T-cell (primary cell): ENCODE measurements around the gene PSTPIP1. TPM values are rescaled to one million over a fixed set of nuclear protein-coding genes. Genes with fewer than 3 reads are reported as not detected.

Experiments used
- ATAC-seq, 4 experiments: fragments of 200-7000 bp in 3 of 4; fragments of 150-1000 bp in 1 of 4; cut with Tn5 transposase; replicated peaks in 1 of 4; 1 replicate in 3 of 4; 2 replicates in 1 of 4; pipeline ENCODE4 v1.10.0; 2021; ENCODE audit warnings: moderate library complexity in 3 of 4, mild to moderate bottlenecking in 2 of 4, moderate number of reproducible peaks in 1 of 4
- CTCF ChIA-PET, 2 donors: fragments of 300-600 bp; sonication (Branson Sonifier 250); formaldehyde crosslinking; loops; one replicate each; lab custom pipeline; 2022; ENCODE audit warnings: antibody characterized with exemption in 2 of 2; lab: Charles Lee
- POLR2A ChIA-PET, 2 donors: fragments of 300-600 bp; sonication (Branson Sonifier 250); formaldehyde crosslinking; loops; one replicate each; lab custom pipeline; 2022; ENCODE audit warnings: antibody characterized with exemption in 2 of 2; lab: Charles Lee
- DNase-seq, 35 experiments: peaks; one replicate each; pipeline versions ENCODE4 v3.0.0 to v3.0.0-alpha.2; 2013 to 2023
- H3K27ac ChIP-seq: one replicate; pipeline ENCODE4 v1.5.1; 2013; ENCODE audit warnings: low read length
- H3K27me3 ChIP-seq, 2 experiments: replicated peaks in 1 of 2; 1 replicate in 1 of 2; 2 replicates in 1 of 2; pipeline versions ENCODE4 v1.6.1 to v1.7.0; 2013; ENCODE audit warnings: low read length in 1 of 2, mixed read lengths in 1 of 2; ENCODE audit not compliant: control insufficient read depth in 2 of 2, insufficient read depth in 2 of 2; ENCODE audit errors: extremely low read depth in 1 of 2
- H3K36me3 ChIP-seq, 2 donors: 1 replicate in 1 of 2; 2 replicates in 1 of 2; pipeline versions ENCODE4 v1.6.1 to v1.7.0; 2013; ENCODE audit warnings: low read length in 1 of 2; ENCODE audit not compliant: control insufficient read depth in 2 of 2, insufficient read depth in 1 of 2; ENCODE audit errors: extremely low read depth in 1 of 2
- H3K4me1 ChIP-seq, 2 experiments: 1 replicate in 1 of 2; 2 replicates in 1 of 2; pipeline versions ENCODE4 v1.6.1 to v1.7.0; 2013; ENCODE audit warnings: low read length in 2 of 2, mixed read lengths in 1 of 2; ENCODE audit not compliant: insufficient read depth in 2 of 2, control insufficient read depth in 1 of 2; ENCODE audit errors: extremely low read depth in 1 of 2
- H3K4me3 ChIP-seq, 2 donors: 1 replicate in 1 of 2; 2 replicates in 1 of 2; pipeline versions ENCODE4 v1.5.1 to v1.7.0; 2013; ENCODE audit warnings: mild to moderate bottlenecking in 2 of 2, low read length in 1 of 2, moderate library complexity in 1 of 2; ENCODE audit not compliant: control insufficient read depth in 1 of 2; ENCODE audit errors: extremely low read depth in 1 of 2
- H3K9me3 ChIP-seq: 2 replicates; pipeline ENCODE4 v1.7.0; 2013
- H3K27ac Mint-ChIP-seq, 2 donors: one replicate each; pipeline ENCODE4 v1.8.0; 2020 to 2021; ENCODE audit warnings: mild to moderate bottlenecking in 2 of 2, mixed read lengths in 2 of 2
- H3K27me3 Mint-ChIP-seq, 2 donors: one replicate each; pipeline ENCODE4 v1.8.0; 2021 to 2022; ENCODE audit warnings: mixed read lengths in 2 of 2
- H3K36me3 Mint-ChIP-seq: one replicate; pipeline ENCODE4 v1.8.0; 2021; ENCODE audit warnings: mixed read lengths
- H3K4me1 Mint-ChIP-seq, 3 donors: one replicate each; pipeline ENCODE4 v1.8.0; 2020 to 2022; ENCODE audit warnings: mixed read lengths in 3 of 3, mild to moderate bottlenecking in 1 of 3
- H3K4me3 Mint-ChIP-seq, 3 donors: one replicate each; pipeline ENCODE4 v1.8.0; 2020 to 2022; ENCODE audit warnings: mild to moderate bottlenecking in 3 of 3, mixed read lengths in 3 of 3, moderate library complexity in 3 of 3
- H3K9me3 Mint-ChIP-seq, 3 donors: one replicate each; pipeline ENCODE4 v1.8.0; 2020 to 2022; ENCODE audit warnings: mixed read lengths in 3 of 3
- WGBS: methylation state at CpG from one replicate; pipeline ENCODE4 v1.1.5; 2013; ENCODE audit warnings: missing lambda C conversion rate; ENCODE audit not compliant: insufficient coverage; 5-methylcytosine and 5-hydroxymethylcytosine counted together
- total RNA-seq, 35 experiments: library from RNA in 6 of 35; stranded (reverse) in 6 of 35; fragments of 120-200 nt in 1 of 35; gene quantifications; one replicate each; pipeline versions ENCODE4 v1.2.1 to v1.2.4 and lab custom pipeline; 2013 to 2026

Gene PSTPIP1
- total RNA-seq, 5 donors from 2014 or later (not counting 1 experiment from before 2014, with no cell fraction given) = 110 to 231 (median 180) TPM

DNA sequence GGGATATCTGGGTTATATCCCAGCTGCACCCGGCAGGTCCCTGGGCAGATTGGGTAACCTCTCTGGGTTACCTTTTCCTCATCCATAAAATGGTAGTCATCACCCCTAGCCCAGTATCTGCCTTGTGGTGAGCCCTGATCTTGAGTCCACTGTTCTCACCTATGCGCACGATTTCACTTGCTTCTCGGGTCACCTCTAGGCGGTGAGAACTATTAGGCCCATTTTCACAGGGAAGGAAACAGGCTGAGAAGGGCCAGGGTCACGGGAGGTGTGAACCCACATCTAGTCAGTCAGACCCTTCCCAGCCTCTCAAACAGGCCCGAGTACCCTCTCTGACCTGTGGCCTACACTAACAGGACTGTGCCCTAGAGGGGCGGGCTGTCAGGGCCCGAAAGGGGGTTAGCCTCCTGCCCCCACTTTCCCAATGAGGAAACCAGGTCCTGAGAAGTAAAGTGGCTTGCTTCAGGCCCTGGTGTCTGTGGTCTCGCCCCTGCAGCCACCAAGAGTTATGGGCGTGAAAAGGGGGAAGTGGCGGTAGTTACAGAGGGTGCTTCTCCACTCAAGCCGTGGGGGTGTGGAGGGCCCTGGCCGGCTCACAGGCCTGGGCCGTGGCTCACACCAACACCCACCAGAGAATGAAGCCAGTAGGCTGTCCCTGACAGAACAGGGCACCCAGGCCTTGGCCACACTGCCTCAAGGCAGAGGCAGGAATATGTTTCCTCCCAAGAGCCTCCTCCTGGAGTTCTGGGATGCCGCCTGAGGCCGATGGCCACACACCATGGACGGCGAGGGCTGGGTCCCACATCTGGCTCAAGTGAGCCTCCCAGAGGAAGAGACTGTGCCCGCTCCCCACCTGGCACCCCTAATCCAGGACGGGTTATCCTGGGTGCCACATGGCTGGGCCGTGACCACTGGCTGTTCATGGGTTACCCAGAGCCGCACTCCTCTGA is 19.5 kb downstream of the PSTPIP1 start:
- H3K27me3 Mint-ChIP-seq = no peaks in the 10 kb centered on the region
- H3K36me3 Mint-ChIP-seq = peaks cover 12% of the 10 kb centered on the region
- H3K9me3 Mint-ChIP-seq = no peaks in the 10 kb centered on the region
- ATAC-seq (peak in 3 of 4 experiments; percentile 4 to 11 (median 7)), DNase-seq (peak in 5 of 35 experiments; percentile 28 to 53 (median 44))
- Histone ChIP-seq H3K4me3 (peak overlapping the region in 1 of 2 donors; percentile 30), H3K9me3 (no peaks in the 10 kb centered on the region), H3K27me3 (no peaks in the 10 kb centered on the region), H3K4me1 (peaks cover 34 to 100% of the 10 kb centered on the region in 2 experiments), H3K36me3 (peaks cover 12 to 35% of the 10 kb centered on the region in 2 donors), H3K27ac (peak overlapping the region; percentile 83)
- H3K4me3 Mint-ChIP-seq = peak overlapping the region; percentile 68 to 78 (median 76)
- WGBS = 55% methylated on average over 9 of the region's 23 CpGs
- peak overlapping the region; percentile 97 to 98 for H3K27ac Mint-ChIP-seq
- peaks cover 86 to 95% (median 94%) of the 10 kb centered on the region in 3 donors for H3K4me1 Mint-ChIP-seq
- CTCF ChIA-PET = interaction anchor here in 1 of 2 donors (1.0 to 2.0 kb wide), 3 partner anchors 9 to 20 kb away, joined by 4 to 15 read pairs (median 6); no protein-coding TSS in a partner anchor
- POLR2A ChIA-PET = interaction anchor here in 1 of 2 donors (0.7 kb wide), 1 partner anchor 665 kb away, joined by 3 read pairs; no protein-coding TSS in a partner anchor

DNA sequence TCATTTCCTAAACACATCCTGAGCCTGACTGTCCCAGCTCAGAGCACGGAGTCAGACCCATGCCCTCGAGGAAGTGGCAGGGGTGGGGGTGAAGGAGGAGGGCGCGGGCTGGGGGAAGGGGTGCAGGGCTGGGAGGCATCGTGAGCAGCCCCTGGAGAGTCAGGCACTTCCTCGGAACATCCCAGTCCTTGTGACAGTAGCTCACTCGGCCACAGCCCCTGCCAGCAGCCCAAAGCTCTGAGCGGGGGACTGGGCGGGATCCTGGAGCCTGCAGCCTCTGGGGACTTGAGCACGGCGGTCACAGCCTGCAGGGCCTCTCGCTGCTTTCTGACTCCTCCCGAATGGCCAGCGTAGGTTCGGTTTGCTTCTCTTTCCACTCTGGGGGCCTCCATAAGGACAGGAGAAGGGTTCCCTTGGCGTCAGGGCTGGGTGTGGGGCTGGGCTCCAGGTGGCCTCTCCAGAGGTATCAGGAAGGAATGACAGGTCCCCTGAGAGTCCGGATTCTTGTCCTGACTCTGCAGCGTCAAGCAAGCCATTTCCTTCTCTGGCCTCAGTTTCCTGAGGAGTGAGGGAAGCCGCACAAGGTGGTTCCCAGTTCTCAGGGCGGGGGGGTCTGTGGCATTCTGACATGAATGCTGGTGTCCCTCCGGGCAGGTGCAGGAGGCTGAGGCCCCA is 20.9 kb downstream of the PSTPIP1 start:
- H3K27me3 Mint-ChIP-seq = no peaks in the 10 kb centered on the region
- ChIA-PET CTCF (no interaction called here), POLR2A (no interaction called here)
- H3K27ac Mint-ChIP-seq = peak overlapping the region; percentile 97 to 98
- peaks cover 40 to 100% of the 10 kb centered on the region in 2 experiments for H3K4me1 ChIP-seq
- peaks cover 9% of the 10 kb centered on the region for H3K36me3 Mint-ChIP-seq
- H3K9me3 Mint-ChIP-seq = no peaks in the 10 kb centered on the region
- ATAC-seq (no peak), DNase-seq (no peak)
- H3K27me3 ChIP-seq = no peaks in the 10 kb centered on the region
- peak overlapping the region in 2 of 3 donors; percentile 58 to 76 for H3K4me3 Mint-ChIP-seq
- no peak overlapping the region for H3K4me3 ChIP-seq
- H3K27ac ChIP-seq = peak overlapping the region; percentile 83
- H3K9me3 ChIP-seq = no peaks in the 10 kb centered on the region
- peaks cover 9 to 31% of the 10 kb centered on the region in 2 donors for H3K36me3 ChIP-seq
- peaks cover 86 to 95% (median 94%) of the 10 kb centered on the region in 3 donors for H3K4me1 Mint-ChIP-seq
- WGBS = 82% methylated on average over 16 of the region's 21 CpGs

DNA sequence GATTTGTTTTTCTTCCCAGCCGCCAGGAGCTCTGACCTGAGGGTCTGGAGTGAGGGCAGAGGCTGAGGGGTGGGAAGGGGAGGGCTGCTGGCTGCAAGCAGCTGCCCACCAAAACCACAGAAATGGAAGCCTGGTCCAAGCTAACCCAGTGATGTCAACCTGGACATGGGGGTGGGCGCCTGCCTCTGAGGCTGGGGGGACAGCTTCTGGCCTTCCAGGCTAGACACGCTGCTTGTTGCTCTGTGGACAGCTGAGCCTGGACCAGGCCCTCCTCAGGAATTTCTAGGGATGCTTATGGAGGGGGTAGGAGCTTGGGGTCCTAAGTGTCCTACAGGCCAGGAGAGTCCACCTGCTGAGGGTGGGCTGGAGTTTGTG is 21.4 kb downstream of the PSTPIP1 start:
- ChIA-PET POLR2A (no interaction called here), CTCF (no interaction called here)
- Histone ChIP-seq H3K36me3 (peaks cover 9 to 36% of the 10 kb centered on the region in 2 donors), H3K27me3 (no peaks in the 10 kb centered on the region), H3K4me3 (no peak overlapping the region), H3K9me3 (no peaks in the 10 kb centered on the region), H3K27ac (peak overlapping the region; percentile 30), H3K4me1 (peaks cover 45 to 100% of the 10 kb centered on the region in 2 experiments)
- H3K27me3 Mint-ChIP-seq = no peaks in the 10 kb centered on the region
- no peak for ATAC-seq
- no peak overlapping the region for H3K4me3 Mint-ChIP-seq
- peak overlapping the region in 1 of 2 donors; percentile 98 for H3K27ac Mint-ChIP-seq
- WGBS = 88% methylated on average over 3 of the region's 3 CpGs
- H3K36me3 Mint-ChIP-seq = peaks cover 9% of the 10 kb centered on the region
- peaks cover 86 to 95% (median 94%) of the 10 kb centered on the region in 3 donors for H3K4me1 Mint-ChIP-seq
- no peaks in the 10 kb centered on the region for H3K9me3 Mint-ChIP-seq
- no peak for DNase-seq

DNA sequence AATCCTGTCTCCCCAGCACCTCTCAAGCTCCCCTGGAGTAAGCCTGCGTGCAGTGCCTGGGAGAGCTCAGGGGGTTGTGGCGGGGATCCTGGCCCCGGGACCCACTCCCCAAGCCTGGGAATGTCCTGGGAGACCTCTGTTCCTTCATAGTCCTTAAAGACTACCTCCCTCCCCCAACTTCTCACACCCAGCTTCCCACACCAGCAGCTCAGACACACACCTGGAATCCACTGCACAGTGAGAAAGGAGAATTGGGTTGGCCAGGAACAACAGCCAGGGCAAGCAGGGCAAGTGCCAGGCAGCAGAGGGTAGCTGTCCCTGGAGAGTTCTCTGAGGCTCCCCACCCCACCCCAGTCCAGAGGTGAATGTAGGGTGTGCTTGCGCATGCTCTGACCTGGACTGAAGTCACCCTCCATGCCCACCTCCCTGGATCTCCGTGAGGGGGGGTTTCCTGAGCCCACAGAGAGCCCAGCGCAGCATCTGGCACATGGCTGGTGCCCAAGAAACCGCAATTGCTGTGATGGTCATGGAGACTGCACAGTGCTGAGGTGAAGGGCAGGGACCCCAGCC is 22.2 kb downstream of the PSTPIP1 start:
- Mint-ChIP-seq H3K9me3 (no peaks in the 10 kb centered on the region), H3K36me3 (peaks cover 11% of the 10 kb centered on the region), H3K4me1 (peaks cover 86 to 97% (median 96%) of the 10 kb centered on the region in 3 donors), H3K27me3 (no peaks in the 10 kb centered on the region), H3K27ac (peak overlapping the region; percentile 72 to 84), H3K4me3 (no peak overlapping the region)
- Histone ChIP-seq H3K4me1 (peaks cover 53 to 100% of the 10 kb centered on the region in 2 experiments), H3K9me3 (no peaks in the 10 kb centered on the region), H3K4me3 (no peak overlapping the region), H3K27ac (peak overlapping the region; percentile 30), H3K27me3 (no peaks in the 10 kb centered on the region), H3K36me3 (peaks cover 9 to 37% of the 10 kb centered on the region in 2 donors)
- ChIA-PET CTCF (no interaction called here), POLR2A (interaction anchor here in 1 of 2 donors (0.6 kb wide), 1 partner anchor 49 kb away, joined by 11 read pairs; no protein-coding TSS in a partner anchor)
- WGBS = 89% methylated on average over 3 of the region's 7 CpGs
- DNase-seq (no peak), ATAC-seq (no peak)

DNA sequence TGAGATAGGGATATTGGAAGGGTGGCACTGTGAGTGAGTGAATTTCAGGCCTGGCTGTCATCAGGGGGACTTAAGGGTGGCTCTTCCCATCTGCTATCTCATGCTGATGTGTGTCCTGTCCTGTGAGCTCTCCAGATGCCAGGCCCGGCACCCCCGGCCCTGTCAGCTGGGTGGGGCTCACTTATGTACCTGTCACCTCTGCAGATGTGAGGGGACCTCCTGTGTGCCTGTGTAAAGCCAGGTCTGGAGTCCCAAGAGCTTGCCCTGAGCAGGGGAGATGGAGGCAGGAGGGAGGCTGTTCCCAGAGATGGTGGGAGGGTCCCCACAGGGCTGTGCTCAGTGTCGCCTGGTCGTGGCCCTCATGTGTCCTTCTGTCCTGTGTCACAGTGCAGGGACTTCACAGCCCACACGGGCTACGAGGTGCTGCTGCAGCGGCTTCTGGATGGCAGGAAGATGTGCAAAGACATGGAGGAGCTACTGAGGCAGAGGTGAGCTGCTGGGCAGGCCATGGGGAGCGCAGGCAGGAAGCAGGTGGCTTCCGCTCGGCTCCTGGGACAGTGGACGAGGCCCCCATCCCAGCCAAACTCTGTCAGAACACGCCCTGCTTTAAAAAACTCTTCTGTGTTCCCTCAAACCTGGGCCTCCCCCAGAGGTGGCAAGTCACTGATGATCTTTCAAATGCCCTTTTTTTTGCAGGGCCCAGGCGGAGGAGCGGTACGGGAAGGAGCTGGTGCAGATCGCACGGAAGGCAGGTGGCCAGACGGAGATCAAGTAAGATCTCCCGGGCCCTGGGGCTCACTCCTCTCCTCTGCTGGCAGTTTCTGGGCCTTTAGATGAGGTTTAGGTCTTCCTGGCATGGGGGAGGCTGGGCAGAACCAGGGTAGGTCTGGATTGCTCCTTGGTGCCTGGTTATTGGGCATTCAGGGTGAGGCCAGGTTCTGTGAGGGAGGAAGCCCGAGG is 23.1 kb downstream of the PSTPIP1 start:
- Mint-ChIP-seq H3K4me1 (peaks cover 86 to 98% (median 96%) of the 10 kb centered on the region in 3 donors), H3K27me3 (no peaks in the 10 kb centered on the region), H3K9me3 (no peaks in the 10 kb centered on the region), H3K36me3 (peaks cover 13% of the 10 kb centered on the region), H3K27ac (peak overlapping the region; percentile 69 to 91), H3K4me3 (no peak overlapping the region)
- Histone ChIP-seq H3K27ac (peak overlapping the region; percentile 76), H3K4me3 (no peak overlapping the region), H3K4me1 (peaks cover 54 to 100% of the 10 kb centered on the region in 2 experiments), H3K36me3 (peaks cover 9 to 43% of the 10 kb centered on the region in 2 donors), H3K27me3 (no peaks in the 10 kb centered on the region), H3K9me3 (no peaks in the 10 kb centered on the region)
- ATAC-seq = no peak
- ChIA-PET CTCF (interaction anchor here (0.6 kb wide), 3 partner anchors 11 to 95 kb away, joined by 3 read pairs; no protein-coding TSS in a partner anchor), POLR2A (interaction anchor here in 1 of 2 donors (0.6 kb wide), 1 partner anchor 50 kb away, joined by 11 read pairs; no protein-coding TSS in a partner anchor)
- DNase-seq = no peak
- WGBS = 90% methylated on average over 18 of the region's 20 CpGs
